Small intestine (tissue), 7 donors: ENCODE measurements around the gene PNMA6E. TPM values are rescaled to one million over a fixed set of nuclear protein-coding genes. Genes with fewer than 3 reads are reported as not detected.

Experiments used
- DNase-seq, 2 donors: peaks; one replicate each; pipeline versions ENCODE4 v3.0.0 to v3.0.0-alpha.2; 2013
- FAIRE-seq: peaks from 2 replicates; lab custom pipeline; 2012; peaks lifted over from hg19 to GRCh38; lab: Jason Lieb, UNC
- H3K27ac ChIP-seq, 3 donors: one replicate each; pipeline ENCODE4 v1.5.1; 2013; ENCODE audit warnings: low read length in 2 of 3, mild to moderate bottlenecking in 2 of 3, control low read depth in 1 of 3, inconsistent platforms in 1 of 3, low read depth in 1 of 3, moderate library complexity in 1 of 3
- H3K27me3 ChIP-seq, 3 donors: one replicate each; pipeline ENCODE4 v1.6.1; 2013; ENCODE audit warnings: low read length in 3 of 3, inconsistent platforms in 1 of 3; ENCODE audit not compliant: control insufficient read depth in 3 of 3, insufficient read depth in 3 of 3
- H3K36me3 ChIP-seq, 3 donors: one replicate each; pipeline ENCODE4 v1.6.1; 2013; ENCODE audit warnings: low read length in 3 of 3, inconsistent platforms in 1 of 3, low read depth in 1 of 3, mild to moderate bottlenecking in 1 of 3, moderate library complexity in 1 of 3; ENCODE audit not compliant: control insufficient read depth in 3 of 3, insufficient read depth in 2 of 3
- H3K4me1 ChIP-seq, 3 donors: one replicate each; pipeline ENCODE4 v1.6.1; 2013; ENCODE audit warnings: low read length in 2 of 3, inconsistent platforms in 1 of 3, low read depth in 1 of 3, mild to moderate bottlenecking in 1 of 3, moderate library complexity in 1 of 3; ENCODE audit not compliant: control insufficient read depth in 3 of 3, insufficient read depth in 2 of 3
- H3K4me3 ChIP-seq, 3 donors: one replicate each; pipeline ENCODE4 v1.5.1; 2013; ENCODE audit warnings: low read length in 3 of 3, control low read depth in 1 of 3, inconsistent platforms in 1 of 3, low read depth in 1 of 3, mild to moderate bottlenecking in 1 of 3, moderate library complexity in 1 of 3
- H3K9me3 ChIP-seq, 2 donors: one replicate each; pipeline ENCODE4 v1.6.1; 2013; ENCODE audit warnings: low read depth in 1 of 2, low read length in 1 of 2; ENCODE audit not compliant: control insufficient read depth in 2 of 2, insufficient read depth in 1 of 2
- WGBS, 3 donors: extraction: QIAGEN DNeasy Blood & Tissue Kit; methylation state at CpG; one replicate each; pipeline ENCODE4 v1.1.7; 2013; 5-methylcytosine and 5-hydroxymethylcytosine counted together
- polyA plus RNA-seq, 4 donors: library from polyadenylated mRNA; stranded (reverse) in 3 of 4; unstranded in 1 of 4; fragments of 200-250 nt in 3 of 4; fragments of 120-200 nt in 1 of 4; gene quantifications; one replicate each; pipeline versions ENCODE4 v1.2.1 to v1.2.3, GENCODE V29; 2013
- donor health status: healthy with polysubstance abuse.
- donor health status: control.
- donor health status: control.
- donor health status: Bipolar disorder and iron deficiency.
- donor health status: healthy.

Gene PNMA6E
- polyA plus RNA-seq, 4 donors: not detected

- Histone ChIP-seq H3K9me3 (peaks cover 0 to 3% of the 10 kb centered on the region in 2 donors), H3K4me1 (no peaks in the 10 kb centered on the region), H3K36me3 (no peaks in the 10 kb centered on the region), H3K4me3 (no peak overlapping the region), H3K27me3 (no peaks in the 10 kb centered on the region), H3K27ac (no peak overlapping the region)
- no peak for DNase-seq
- 82 to 93% (median 88%) methylated on average over 6 of the region's 6 CpGs for WGBS, 3 donors
- FAIRE-seq: no peak
Measured at GRCh38 chrX:153430796-153431195, 29.6 kb upstream of the PNMA6E start.

GRCh38 chrX:153426204-153426603, 25.1 kb upstream of the PNMA6E start:
- no peaks in the 10 kb centered on the region for H3K4me1 ChIP-seq

GRCh38 chrX:153423652-153424051, 22.5 kb upstream of the PNMA6E start:
- Histone ChIP-seq H3K36me3 (no peaks in the 10 kb centered on the region), H3K27ac (no peak overlapping the region), H3K4me3 (no peak overlapping the region), H3K9me3 (no peaks in the 10 kb centered on the region), H3K27me3 (no peaks in the 10 kb centered on the region), H3K4me1 (no peaks in the 10 kb centered on the region)
- WGBS, 3 donors: 78 to 90% (median 86%) methylated on average over 8 of the region's 8 CpGs
- FAIRE-seq (no peak), DNase-seq (no peak)

More at GRCh38 chrX:153426204-153426603, 25.1 kb upstream of the PNMA6E start:
- no peaks in the 10 kb centered on the region for H3K27me3 ChIP-seq
- H3K36me3 ChIP-seq: no peaks in the 10 kb centered on the region
- peaks cover 0 to 3% of the 10 kb centered on the region in 2 donors for H3K9me3 ChIP-seq
- H3K27ac ChIP-seq: no peak overlapping the region
- no peak for DNase-seq
- WGBS, 3 donors: 84 to 95% (median 89%) methylated on average over 3 of the region's 3 CpGs
- no peak overlapping the region for H3K4me3 ChIP-seq
- no peak for FAIRE-seq

GRCh38 chrX:153421856-153422255, 20.7 kb upstream of the PNMA6E start:
- Histone ChIP-seq H3K4me3 (no peak overlapping the region), H3K36me3 (no peaks in the 10 kb centered on the region), H3K27me3 (no peaks in the 10 kb centered on the region), H3K9me3 (no peaks in the 10 kb centered on the region), H3K27ac (no peak overlapping the region), H3K4me1 (no peaks in the 10 kb centered on the region)
- FAIRE-seq (no peak), DNase-seq (no peak)
- WGBS, 3 donors: 82 to 92% (median 86%) methylated on average over 18 of the region's 18 CpGs

GRCh38 chrX:153420851-153421599, 19.9 kb upstream of the PNMA6E start:
- Histone ChIP-seq H3K4me1 (no peaks in the 10 kb centered on the region), H3K9me3 (no peaks in the 10 kb centered on the region), H3K27me3 (no peaks in the 10 kb centered on the region), H3K36me3 (no peaks in the 10 kb centered on the region), H3K4me3 (no peak overlapping the region), H3K27ac (no peak overlapping the region)
- WGBS, 3 donors: 92 to 97% (median 93%) methylated on average over 62 to 91 of the region's 91 CpGs
- FAIRE-seq (no peak), DNase-seq (no peak)

GRCh38 chrX:153417637-153418036, 16.5 kb upstream of the PNMA6E start:
- H3K4me3 ChIP-seq: no peak overlapping the region
- FAIRE-seq (no peak), DNase-seq (no peak)
- no peaks in the 10 kb centered on the region for H3K27me3 ChIP-seq
- H3K9me3 ChIP-seq: no peaks in the 10 kb centered on the region
- no peaks in the 10 kb centered on the region for H3K4me1 ChIP-seq
- no peak overlapping the region for H3K27ac ChIP-seq
- WGBS, 3 donors: 76 to 96% (median 84%) methylated on average over 8 of the region's 8 CpGs
- no peaks in the 10 kb centered on the region for H3K36me3 ChIP-seq

DNA sequence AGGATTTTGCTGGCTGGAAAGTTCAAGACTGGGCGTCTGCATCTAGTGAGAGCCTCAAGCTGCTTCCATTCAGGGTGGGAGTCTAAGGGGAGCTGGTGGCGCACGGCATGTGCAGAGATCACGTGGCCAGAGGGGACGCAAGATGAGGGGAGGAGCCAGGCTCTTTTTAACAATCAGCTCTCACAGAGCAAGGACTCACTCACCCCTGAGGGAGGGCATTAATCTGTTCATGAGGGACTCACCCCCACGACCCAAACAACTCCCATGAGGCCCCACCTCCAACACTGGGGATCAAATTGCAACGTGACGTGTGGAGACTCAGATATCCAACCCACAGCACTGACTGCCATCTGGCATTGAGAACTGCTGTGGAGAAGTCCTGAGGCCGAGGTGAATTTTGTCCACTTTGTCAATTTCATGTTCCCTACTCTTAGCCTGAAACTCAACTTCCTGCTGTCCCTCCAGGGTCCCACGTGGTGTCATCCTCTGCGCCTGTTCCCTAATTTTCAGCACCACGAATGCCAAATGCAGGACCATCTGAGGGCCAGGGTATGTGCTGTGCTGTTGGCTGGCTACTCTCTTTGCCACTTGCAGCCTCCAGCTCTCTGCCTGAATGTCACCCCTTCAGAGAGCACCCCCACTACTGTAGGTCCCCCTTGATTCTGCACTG, 15.8 kb upstream of the PNMA6E start:
- Histone ChIP-seq H3K4me3 (no peak overlapping the region), H3K36me3 (no peaks in the 10 kb centered on the region), H3K9me3 (no peaks in the 10 kb centered on the region), H3K27ac (no peak overlapping the region), H3K27me3 (no peaks in the 10 kb centered on the region), H3K4me1 (no peaks in the 10 kb centered on the region)
- FAIRE-seq: no peak
- no peak for DNase-seq
- 64 to 73% (median 73%) methylated on average over 12 of the region's 12 CpGs for WGBS, 3 donors

DNA sequence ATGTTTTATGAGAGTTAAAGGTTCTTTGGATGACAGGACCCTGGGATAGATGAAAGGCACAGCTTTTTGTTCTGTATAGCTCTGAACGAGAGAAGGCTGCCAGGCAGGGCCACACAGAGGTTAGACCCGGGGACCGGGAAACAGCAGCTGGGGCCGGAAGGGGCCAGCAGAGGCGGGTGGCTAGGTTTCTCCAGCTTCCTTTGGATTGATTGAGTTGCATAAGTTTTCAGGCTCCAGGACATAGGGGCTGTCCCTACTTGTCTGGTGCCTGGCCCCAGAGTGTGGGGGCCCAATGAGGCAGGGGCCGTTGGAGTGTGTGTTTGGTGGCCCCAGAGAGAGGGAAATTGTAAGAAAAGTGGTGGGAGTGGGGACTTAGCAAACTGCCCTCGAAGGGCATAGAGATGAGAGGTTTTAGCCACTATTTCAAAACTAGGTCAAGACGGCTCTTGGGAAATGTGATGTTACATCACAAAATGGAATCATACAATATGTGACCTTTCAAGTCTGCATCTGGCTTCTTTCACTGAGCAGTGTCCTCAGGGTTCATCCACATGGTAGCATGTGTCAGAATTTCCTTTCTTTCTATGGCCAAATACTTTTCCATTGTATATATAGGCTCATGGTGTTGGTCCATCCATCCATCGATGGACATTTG, 13.8 kb upstream of the PNMA6E start:
- Histone ChIP-seq H3K36me3 (no peaks in the 10 kb centered on the region), H3K27ac (no peak overlapping the region), H3K4me3 (no peak overlapping the region), H3K9me3 (no peaks in the 10 kb centered on the region), H3K4me1 (no peaks in the 10 kb centered on the region), H3K27me3 (no peaks in the 10 kb centered on the region)
- 72 to 81% (median 75%) methylated on average over 8 to 9 of the region's 9 CpGs for WGBS, 3 donors
- DNase-seq (no peak), FAIRE-seq (no peak)
